ENCODE measurements around the gene HCN3.
"Not testable (repeated sequence)": the region's sequence is repeated elsewhere in the genome, so short reads cannot be mapped to it uniquely, and the experiment has no call there.

HCN3 gene

DNA sequence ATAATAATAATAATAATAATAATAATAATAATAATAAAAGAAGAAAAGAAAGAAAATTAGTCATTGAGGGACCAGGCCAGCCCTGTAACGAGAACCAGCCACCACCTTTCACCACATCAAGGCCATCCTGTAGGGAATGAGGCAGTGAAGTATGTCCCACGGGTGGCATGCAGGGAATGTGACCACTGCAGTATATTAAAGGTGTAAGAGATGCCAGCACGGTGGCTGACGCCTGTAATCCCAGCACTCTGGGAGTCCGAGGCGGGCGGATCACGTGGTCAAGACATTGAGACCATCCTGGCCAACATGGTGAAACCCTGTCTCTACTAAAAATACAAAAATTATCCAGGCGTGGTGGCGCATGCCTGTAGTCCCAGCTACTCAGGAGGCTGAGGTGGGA is 13.7 kb downstream of the HCN3 start:
- H3K27ac Mint-ChIP-seq, ATAC-seq, DNase-seq, H3K4me1 Mint-ChIP-seq, H3K4me3 Mint-ChIP-seq, H3K9me3 Mint-ChIP-seq: not testable (repeated sequence)
- H3K27me3 Mint-ChIP-seq, result peaks cover 49% of the 10 kb centered on the region

DNA sequence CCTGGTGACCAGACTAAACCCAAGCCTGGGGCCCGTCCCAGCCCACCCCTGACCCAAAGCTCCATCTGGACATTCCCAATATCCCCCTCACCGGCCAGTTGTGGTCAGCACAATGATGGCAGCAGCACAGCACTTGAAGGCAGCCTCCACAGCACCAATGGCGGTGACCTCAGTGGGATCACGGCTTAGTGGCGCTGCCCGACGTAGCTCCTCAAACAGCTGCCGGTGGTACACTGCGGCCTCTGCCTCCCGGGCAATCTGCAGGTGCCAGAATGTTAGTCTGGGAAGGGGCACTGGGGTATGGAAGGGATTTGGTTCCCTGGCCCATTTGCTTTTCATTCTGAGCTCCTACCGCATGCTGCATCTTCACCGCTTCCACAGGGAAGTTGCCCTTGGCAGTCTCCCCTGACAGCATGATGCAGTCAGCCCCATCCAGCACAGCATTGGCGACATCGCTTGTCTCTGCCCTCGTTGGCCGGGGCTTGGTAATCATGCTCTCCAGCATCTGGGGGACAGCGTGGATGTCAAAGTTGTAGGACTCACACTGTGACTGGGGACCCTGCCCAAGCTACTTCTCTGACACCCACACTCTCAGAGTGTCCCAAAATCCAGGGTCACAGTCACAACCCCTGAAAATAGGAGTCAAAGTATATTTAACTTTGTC is 16.0 kb downstream of the HCN3 start:
- H3K27me3 Mint-ChIP-seq, result peaks cover 67% of the 10 kb centered on the region
- no peaks in the 10 kb centered on the region for H3K9me3 Mint-ChIP-seq
- H3K4me1 Mint-ChIP-seq, result peaks cover 8% of the 10 kb centered on the region

GRCh38 chr1:155294520-155295182 is 17.4 kb downstream of the HCN3 start:
- peak overlapping the region in 1 of 2 donors; percentile 74 for H3K27ac Mint-ChIP-seq
- peaks cover 8% of the 10 kb centered on the region for H3K4me1 Mint-ChIP-seq

More for the DNA sequence above, 16.0 kb downstream of the HCN3 start:
- Mint-ChIP-seq H3K4me3 (no peak overlapping the region), H3K27ac (no peak overlapping the region)
- ATAC-seq (no peak), DNase-seq (no peak)

GRCh38 chr1:155295183-155295941 is 18.1 kb downstream of the HCN3 start:
- Mint-ChIP-seq H3K27ac (no peak overlapping the region), H3K9me3 (no peaks in the 10 kb centered on the region), H3K4me3 (peak overlapping the region in 1 of 2 donors; percentile 16), H3K27me3 (peaks cover 61% of the 10 kb centered on the region), H3K4me1 (peaks cover 8% of the 10 kb centered on the region)
- ATAC-seq, result peak; percentile 43
- no peak for DNase-seq

More at GRCh38 chr1:155294520-155295182, 17.4 kb downstream of the HCN3 start:
- ATAC-seq, result peak; percentile 7
- Mint-ChIP-seq H3K27me3 (peaks cover 67% of the 10 kb centered on the region), H3K9me3 (no peaks in the 10 kb centered on the region), H3K4me3 (peak overlapping the region in 1 of 2 donors; percentile 38)
- no peak for DNase-seq

DNA sequence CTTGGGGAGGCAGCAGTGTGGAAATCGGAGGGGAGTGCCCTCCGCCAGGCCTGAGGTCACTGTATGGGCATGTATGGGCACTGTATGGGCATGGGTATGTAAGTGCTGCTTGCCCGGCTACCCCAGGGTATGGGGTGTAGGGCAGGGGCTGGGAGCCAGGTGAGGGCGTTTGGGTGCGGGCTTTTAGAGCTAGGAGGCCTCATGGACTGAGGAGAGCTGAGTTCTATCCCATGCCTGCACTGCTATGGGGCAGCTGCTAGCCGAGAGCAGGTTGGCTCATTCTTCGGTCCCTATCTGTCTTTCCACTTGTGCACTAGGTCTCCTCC is 18.6 kb downstream of the HCN3 start:
- DNase-seq (no peak), ATAC-seq (no peak)
- Mint-ChIP-seq H3K27ac (no peak overlapping the region), H3K4me3 (peak overlapping the region in 1 of 2 donors; percentile 16), H3K4me1 (peaks cover 8% of the 10 kb centered on the region), H3K9me3 (no peaks in the 10 kb centered on the region), H3K27me3 (peaks cover 59% of the 10 kb centered on the region)

DNA sequence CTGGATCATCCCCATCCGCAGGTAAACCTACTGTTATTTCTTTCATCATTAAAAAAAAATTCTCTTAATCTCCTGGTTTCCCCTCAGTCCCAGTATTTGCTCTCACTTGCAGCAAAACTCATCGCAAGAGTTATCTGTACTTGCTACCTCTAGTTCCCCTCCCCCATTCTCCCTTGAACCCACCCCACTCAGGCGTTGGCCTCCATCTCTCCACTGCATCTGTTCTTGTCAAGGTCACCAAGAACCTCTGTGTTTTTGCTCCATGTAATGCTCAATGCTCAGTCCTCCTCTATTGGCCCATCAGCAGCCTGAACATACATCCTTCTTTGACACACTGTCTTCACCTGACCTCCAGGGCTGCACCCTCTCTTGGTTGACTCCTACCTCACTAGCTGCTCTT is 19.4 kb downstream of the HCN3 start:
- no peaks in the 10 kb centered on the region for H3K9me3 Mint-ChIP-seq
- peaks cover 8% of the 10 kb centered on the region for H3K4me1 Mint-ChIP-seq
- H3K4me3 Mint-ChIP-seq, result no peak overlapping the region
- H3K27me3 Mint-ChIP-seq, result peaks cover 55% of the 10 kb centered on the region
- no peak for DNase-seq
- ATAC-seq, result no peak
- H3K27ac Mint-ChIP-seq, result peak overlapping the region in 1 of 2 donors; percentile 2

GRCh38 chr1:155297384-155297783 is 20.1 kb downstream of the HCN3 start:
- no peak overlapping the region for H3K27ac Mint-ChIP-seq
- H3K4me1 Mint-ChIP-seq, result peaks cover 8% of the 10 kb centered on the region
- ATAC-seq (no peak), DNase-seq (no peak)
- peaks cover 50% of the 10 kb centered on the region for H3K27me3 Mint-ChIP-seq
- no peak overlapping the region for H3K4me3 Mint-ChIP-seq
- no peaks in the 10 kb centered on the region for H3K9me3 Mint-ChIP-seq

DNA sequence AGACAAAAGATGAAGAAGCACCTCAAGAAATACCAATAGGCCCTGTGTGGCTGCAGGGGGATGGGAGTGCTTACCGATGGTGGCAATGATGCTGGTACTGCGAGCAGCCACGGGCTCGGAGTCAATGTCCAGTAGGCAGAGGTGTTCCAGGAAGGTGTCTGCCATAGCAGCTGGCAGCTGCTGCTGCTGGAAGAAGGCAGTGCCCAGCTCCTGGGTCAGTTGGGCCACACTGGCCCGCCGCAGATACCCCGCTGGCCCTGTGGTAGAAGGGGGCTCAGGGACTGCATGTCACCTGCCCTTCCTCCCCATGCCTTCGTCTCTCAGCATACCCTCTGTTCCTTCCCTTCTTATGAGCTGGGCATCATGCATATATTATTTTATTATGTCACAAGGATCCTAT is 22.8 kb downstream of the HCN3 start:
- no peak for DNase-seq
- H3K4me1 Mint-ChIP-seq, result peaks cover 1% of the 10 kb centered on the region
- no peak overlapping the region for H3K4me3 Mint-ChIP-seq
- ATAC-seq, result no peak
- peaks cover 27% of the 10 kb centered on the region for H3K27me3 Mint-ChIP-seq
- no peak overlapping the region for H3K27ac Mint-ChIP-seq
- no peaks in the 10 kb centered on the region for H3K9me3 Mint-ChIP-seq

DNA sequence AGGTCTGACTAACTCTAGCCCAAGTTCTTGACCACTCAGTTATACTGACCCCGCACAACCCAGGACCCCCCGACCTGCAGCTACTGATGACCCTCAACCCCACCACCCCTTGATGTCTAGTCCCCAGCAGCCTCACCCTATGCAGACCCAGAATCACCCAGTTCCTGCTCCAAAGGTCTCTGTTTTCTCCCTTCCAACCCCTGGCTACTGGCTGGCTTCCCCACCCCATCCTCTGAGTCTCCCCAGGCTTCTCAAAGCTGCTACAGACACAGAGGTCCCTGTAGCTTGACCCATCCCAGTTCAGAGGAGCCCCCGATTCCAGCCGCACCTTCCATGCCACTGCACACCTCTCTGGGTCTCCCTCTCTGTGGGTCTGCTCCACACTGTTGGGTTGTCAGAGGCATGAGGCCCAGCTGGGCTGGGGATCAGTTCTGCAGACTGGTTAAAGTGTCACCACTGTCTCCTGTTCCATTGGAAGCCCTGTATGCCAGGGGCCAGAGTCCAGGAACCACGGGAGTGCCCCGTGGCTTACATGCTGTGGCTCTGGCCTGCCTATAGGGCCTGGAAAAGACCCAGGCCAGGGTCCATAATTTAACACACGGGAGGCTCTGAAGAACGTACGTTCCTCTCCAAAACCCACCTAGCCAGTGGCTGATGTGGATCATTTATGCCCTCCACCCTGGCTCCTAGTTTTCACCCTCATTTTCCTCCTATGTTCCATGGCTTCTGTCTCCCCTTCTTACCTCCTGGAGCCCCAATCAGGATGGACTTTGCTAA is 23.5 kb downstream of the HCN3 start:
- Mint-ChIP-seq H3K4me1 (no peaks in the 10 kb centered on the region), H3K9me3 (no peaks in the 10 kb centered on the region)
- ATAC-seq, result no peak

DNA sequence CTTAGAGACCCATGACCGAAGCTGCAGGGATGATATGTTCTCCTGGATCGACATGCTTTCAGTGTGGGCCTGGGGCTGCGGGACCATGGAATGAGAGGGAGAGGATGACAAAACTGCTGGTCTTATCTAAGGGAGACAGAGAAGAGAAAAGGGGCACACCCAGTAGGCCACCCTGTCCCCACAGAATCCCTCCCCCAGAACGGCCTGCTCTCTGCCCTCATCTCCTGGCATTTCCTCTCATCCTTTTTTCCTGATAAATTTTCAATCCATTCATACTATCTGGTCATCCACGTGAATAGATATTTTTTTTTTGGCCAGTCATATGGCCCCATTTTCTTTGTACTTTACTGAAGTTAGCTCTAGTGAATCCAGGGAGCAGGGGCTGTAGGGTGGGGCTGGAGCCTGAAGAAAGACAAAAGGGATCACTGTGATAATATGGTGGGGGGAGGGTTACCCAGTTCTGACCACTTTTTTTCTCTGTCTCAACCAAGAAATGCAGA is 24.1 kb downstream of the HCN3 start, which contains the start of gene PKLR:
Gene PKLR (minus strand): TSS at position 97 of the 500 bp plus-strand sequence. CDS start 43 bp downstream, at position 54.
- H3K27me3 Mint-ChIP-seq, result peaks cover 13% of the 10 kb centered on the region
- H3K4me3 Mint-ChIP-seq, result no peak within 1 kb of the TSS
- H3K9me3 Mint-ChIP-seq, result no peaks in the 10 kb centered on the region
- no peaks in the 10 kb centered on the region for H3K4me1 Mint-ChIP-seq
- no peak within 1 kb of the TSS for H3K27ac Mint-ChIP-seq
- ATAC-seq, result no peak
- no peak for DNase-seq

More for the DNA sequence above, 23.5 kb downstream of the HCN3 start:
- Mint-ChIP-seq H3K27ac (no peak overlapping the region), H3K4me3 (no peak overlapping the region), H3K27me3 (peaks cover 20% of the 10 kb centered on the region)
- DNase-seq, result no peak

DNA sequence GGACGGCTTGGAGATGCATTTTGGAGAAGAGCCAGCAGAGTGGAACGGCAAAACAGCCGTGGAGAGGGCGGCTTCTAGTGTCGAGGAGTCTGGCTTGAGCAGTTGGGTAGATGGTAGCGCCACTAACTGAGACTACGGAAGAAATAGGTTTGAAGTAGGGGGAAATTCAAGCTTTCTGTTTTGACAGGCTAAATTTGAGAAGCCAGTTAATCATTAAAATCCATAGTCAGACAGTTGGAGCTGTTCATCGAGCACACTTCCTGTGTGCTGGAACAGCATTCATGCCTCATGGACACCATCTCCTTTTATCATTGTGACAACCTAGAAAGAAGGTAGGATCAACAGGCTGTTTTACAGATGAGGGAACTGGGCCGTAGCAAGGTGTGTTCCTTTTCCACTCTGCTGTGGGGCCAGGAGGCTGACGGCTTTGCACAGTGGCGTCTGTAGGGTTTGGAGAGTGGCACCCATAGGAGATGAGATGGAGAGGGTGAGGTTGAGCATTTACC is 27.3 kb downstream of the HCN3 start:
- Mint-ChIP-seq H3K4me3 (no peak overlapping the region), H3K27ac (no peak overlapping the region), H3K4me1 (peaks cover 3% of the 10 kb centered on the region), H3K9me3 (no peaks in the 10 kb centered on the region), H3K27me3 (no peaks in the 10 kb centered on the region)
- no peak for DNase-seq
- ATAC-seq, result no peak

- H3K27ac Mint-ChIP-seq, result no peak overlapping the region
- no peak for DNase-seq
- H3K27me3 Mint-ChIP-seq, result no peaks in the 10 kb centered on the region
- no peaks in the 10 kb centered on the region for H3K9me3 Mint-ChIP-seq
- no peak overlapping the region for H3K4me3 Mint-ChIP-seq
- no peak for ATAC-seq
- H3K4me1 Mint-ChIP-seq, result peaks cover 16% of the 10 kb centered on the region
Measured at GRCh38 chr1:155305881-155306391, 28.7 kb downstream of the HCN3 start.

- ATAC-seq (no peak), DNase-seq (no peak)
- Mint-ChIP-seq H3K27ac (no peak overlapping the region), H3K4me1 (peaks cover 30% of the 10 kb centered on the region), H3K4me3 (peak overlapping the region; percentile 17 to 98), H3K9me3 (no peaks in the 10 kb centered on the region), H3K27me3 (no peaks in the 10 kb centered on the region)
Measured at GRCh38 chr1:155307247-155307740, 30.0 kb downstream of the HCN3 start.

DNA sequence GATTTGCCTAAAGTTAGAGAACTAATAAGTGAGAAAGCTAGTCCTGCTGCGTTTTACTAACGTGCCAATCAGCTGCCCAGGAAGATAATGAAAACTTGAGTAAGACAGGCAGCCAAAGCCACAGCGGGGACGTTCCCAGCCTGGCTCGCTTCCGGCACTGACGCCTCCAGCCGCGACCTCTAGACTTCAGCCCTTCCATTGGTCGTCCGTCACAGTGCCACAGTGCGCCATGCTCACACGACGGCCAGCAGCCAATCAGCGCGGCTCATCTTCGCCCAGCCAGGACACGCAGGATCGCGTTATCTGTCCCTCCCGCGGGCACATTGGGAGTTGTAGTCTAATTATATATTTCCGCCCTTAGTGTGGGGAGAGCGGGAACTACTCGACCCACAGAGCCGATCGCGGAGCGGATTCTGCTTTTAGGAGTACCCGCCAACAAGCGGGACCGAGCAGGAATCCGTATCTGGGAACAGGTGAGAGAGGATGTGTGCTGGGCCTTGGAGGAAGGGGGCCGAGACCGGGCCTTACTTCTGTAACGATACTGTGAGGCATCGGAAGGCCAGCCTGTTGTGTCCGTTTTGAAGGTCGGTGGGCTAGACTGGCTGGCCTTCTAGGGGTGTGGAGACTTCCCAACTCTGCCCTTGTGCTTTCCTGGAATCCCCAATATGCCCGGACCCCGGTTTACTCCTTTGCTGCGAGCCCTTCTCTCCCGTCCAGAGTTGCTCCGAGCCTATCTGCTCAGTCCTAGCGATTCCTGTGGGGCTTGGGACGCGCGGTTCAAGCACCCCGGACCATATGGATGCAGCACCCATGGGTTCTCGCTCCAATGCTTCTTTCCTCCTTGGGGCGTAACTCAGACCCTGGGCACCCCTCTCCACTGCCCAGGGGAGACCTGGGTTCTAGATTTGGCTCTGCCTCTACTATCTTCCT is 31.5 kb downstream of the HCN3 start, which contains the start of gene FDPS:
Gene FDPS (plus strand): TSS at position 374 of the 930 bp plus-strand sequence. CDS start 924 bp downstream, outside the sequence.
- H3K4me1 Mint-ChIP-seq, result peaks cover 41% of the 10 kb centered on the region
- H3K9me3 Mint-ChIP-seq, result no peaks in the 10 kb centered on the region
- peak within 1 kb of the TSS; percentile 98 for H3K4me3 Mint-ChIP-seq
- DNase-seq (peak; percentile 95 to 98), ATAC-seq (peak; percentile 99)
- peak within 1 kb of the TSS; percentile 97 to 98 for H3K27ac Mint-ChIP-seq
- no peaks in the 10 kb centered on the region for H3K27me3 Mint-ChIP-seq
